Cardiac septum (tissue), 1 donor: ENCODE results near the gene HCN1. TPM values are rescaled to one million over a fixed set of nuclear protein-coding genes. Genes with fewer than 3 reads are reported as not detected.
"Not testable (repeated sequence)": the region's sequence is repeated elsewhere in the genome, so short reads cannot be mapped to it uniquely, and the experiment has no call there.

Experiments
- DNase-seq: peaks from one replicate; pipeline ENCODE4 v3.0.0-alpha.2; 2020; ENCODE audit warnings: low spot score
- intact Hi-C: fragments of 100-400 bp; cut with DNase I; formaldehyde crosslinking; loops from one replicate; pipeline ENCODE4 v1.14.0; 2022
- total RNA-seq: library from RNA; stranded (reverse); fragmentation: NEBNext Ultra II Directional; extraction: Animal tissue kit (Norgen Biotek cat#: 25700); gene quantifications from one replicate; pipeline ENCODE4 v1.2.1, GENCODE V29; 2021
- donor health status: DM: no; HTN: no; CAD: no.

The HCN1 gene
- total RNA-seq, 1 donor from 2014 or later, result not detected

GRCh38 chr5:45623832-45624231 lies 72.3 kb downstream of the HCN1 start:
- intact Hi-C loops, result no loop called here
- no peak for DNase-seq

GRCh38 chr5:45622365-45622764 lies 73.8 kb downstream of the HCN1 start:
- intact Hi-C loops, result no loop called here
- no peak for DNase-seq

GRCh38 chr5:45617859-45618416 lies 78.2 kb downstream of the HCN1 start:
- DNase-seq, result no peak
- intact Hi-C loops, result no loop called here

GRCh38 chr5:45609661-45610060 lies 86.5 kb downstream of the HCN1 start:
- no peak for DNase-seq
- intact Hi-C loops, result no loop called here

- intact Hi-C loops, result no loop called here
- DNase-seq, result no peak
These were observed 92.1 kb downstream of the HCN1 start for GRCh38 chr5:45604092-45604491.

GRCh38 chr5:45601424-45601823 lies 94.8 kb downstream of the HCN1 start:
- intact Hi-C loops, result no loop called here
- no peak for DNase-seq

- no peak for DNase-seq
- intact Hi-C loops, result no loop called here
These were observed 99.9 kb downstream of the HCN1 start for GRCh38 chr5:45596320-45596719.

- intact Hi-C loops, DNase-seq: not testable (repeated sequence)
These were observed 110.2 kb downstream of the HCN1 start for GRCh38 chr5:45586001-45586400.

GRCh38 chr5:45578270-45578669 lies 117.9 kb downstream of the HCN1 start:
- DNase-seq, result no peak
- intact Hi-C loops, result no loop called here

- intact Hi-C loops, result no loop called here
- no peak for DNase-seq
These were observed 127.4 kb downstream of the HCN1 start for GRCh38 chr5:45568813-45569212.

GRCh38 chr5:45542421-45542820 lies 153.8 kb downstream of the HCN1 start:
- intact Hi-C loops, result no loop called here

GRCh38 chr5:45533663-45534062 lies 162.5 kb downstream of the HCN1 start:
- intact Hi-C loops, result no loop called here

More at GRCh38 chr5:45542421-45542820, 153.8 kb downstream of the HCN1 start:
- no peak for DNase-seq

GRCh38 chr5:45532826-45533624 lies 163.2 kb downstream of the HCN1 start:
- intact Hi-C loops, result no loop called here
- DNase-seq, result no peak

More at GRCh38 chr5:45533663-45534062, 162.5 kb downstream of the HCN1 start:
- DNase-seq, result no peak

GRCh38 chr5:45521067-45521466 lies 175.1 kb downstream of the HCN1 start:
- DNase-seq, result no peak
- intact Hi-C loops, result loop anchor here (2.0 kb wide), 1 partner anchor 482 kb away; no protein-coding TSS in a partner anchor

GRCh38 chr5:45512521-45512920 lies 183.7 kb downstream of the HCN1 start:
- DNase-seq, result no peak
- intact Hi-C loops, result no loop called here

- intact Hi-C loops, result no loop called here
- DNase-seq, result no peak
These were observed 186.8 kb downstream of the HCN1 start for GRCh38 chr5:45509371-45509770.

GRCh38 chr5:45508135-45508534 lies 188.0 kb downstream of the HCN1 start:
- no peak for DNase-seq
- intact Hi-C loops, result no loop called here

- intact Hi-C loops, result no loop called here
- DNase-seq, result no peak
These were observed 189.0 kb downstream of the HCN1 start for GRCh38 chr5:45507178-45507577.

GRCh38 chr5:45499006-45499405 lies 197.2 kb downstream of the HCN1 start:
- DNase-seq, intact Hi-C loops: not testable (repeated sequence)

- DNase-seq, result no peak
- intact Hi-C loops, result no loop called here
These were observed 204.8 kb downstream of the HCN1 start for GRCh38 chr5:45491368-45491767.

- intact Hi-C loops, result no loop called here
- no peak for DNase-seq
These were observed 211.4 kb downstream of the HCN1 start for GRCh38 chr5:45484781-45485180.
